HG03565 (cell line): ENCODE data around the gene EIF3K.

Experiments used
- ATAC-seq: cut with Tn5 transposase; IDR thresholded peaks from one replicate; pipeline ENCODE4 v1.9.1; 2021; ENCODE audit warnings: mild to moderate bottlenecking, moderate library complexity; ENCODE audit not compliant: unreplicated experiment

EIF3K gene

GRCh38 chr19:38648769-38649304, 29.8 kb downstream of the EIF3K start:
- no peak for ATAC-seq

- ATAC-seq = no peak
These were observed 30.6 kb downstream of the EIF3K start for GRCh38 chr19:38649305-38650171.

- no peak for ATAC-seq
These were observed 31.3 kb downstream of the EIF3K start for GRCh38 chr19:38650172-38650775.

- no peak for ATAC-seq
These were observed 32.1 kb downstream of the EIF3K start for GRCh38 chr19:38650911-38651584.

GRCh38 chr19:38653028-38653571, 34.1 kb downstream of the EIF3K start:
- no peak for ATAC-seq

GRCh38 chr19:38654628-38655055, 35.7 kb downstream of the EIF3K start:
- no peak for ATAC-seq

GRCh38 chr19:38655148-38655824, 36.3 kb downstream of the EIF3K start:
- peak; percentile 41 for ATAC-seq

- no peak for ATAC-seq
These were observed 37.4 kb downstream of the EIF3K start for GRCh38 chr19:38656171-38656981.

- ATAC-seq = no peak
These were observed 38.7 kb downstream of the EIF3K start for GRCh38 chr19:38657633-38658222.

- no peak for ATAC-seq
These were observed 39.7 kb downstream of the EIF3K start for GRCh38 chr19:38658462-38659306.

GRCh38 chr19:38660724-38661123, 41.7 kb downstream of the EIF3K start:
- no peak for ATAC-seq

GRCh38 chr19:38661136-38661535, 42.1 kb downstream of the EIF3K start:
- no peak for ATAC-seq

GRCh38 chr19:38661996-38662395, 43.0 kb downstream of the EIF3K start:
- no peak for ATAC-seq

GRCh38 chr19:38662537-38663155, 43.7 kb downstream of the EIF3K start:
- ATAC-seq = no peak

GRCh38 chr19:38663156-38663651, 44.2 kb downstream of the EIF3K start:
- no peak for ATAC-seq

- no peak for ATAC-seq
These were observed 45.0 kb downstream of the EIF3K start for GRCh38 chr19:38663957-38664502.

- no peak for ATAC-seq
These were observed 45.7 kb downstream of the EIF3K start for GRCh38 chr19:38664503-38665211.
